Upper lobe of left lung (tissue), 6 donors: ENCODE results near the gene KRT76. TPM values are rescaled to one million over a fixed set of nuclear protein-coding genes. Genes with fewer than 3 reads are reported as not detected.

Source experiments
- ATAC-seq, 2 donors: fragments of 200-7000 bp; cut with Tn5 transposase; one replicate each; pipeline ENCODE4 v1.9.1; 2022; ENCODE audit warnings: mild to moderate bottlenecking in 2 of 2, moderate library complexity in 2 of 2; ENCODE audit not compliant: low FRiP score in 2 of 2
- DNase-seq, 2 donors: peaks; one replicate each; pipeline ENCODE4 v3.0.0-alpha.2; 2019 to 2020
- H3K27ac ChIP-seq, 4 donors: fragments of 200-600 bp; sonication (generic); one replicate each; pipeline ENCODE4 v1.5.1; 2016 to 2019
- H3K27me3 ChIP-seq, 4 donors: fragments of 200-600 bp; sonication (generic); one replicate each; pipeline ENCODE4 v1.5.1; 2017 to 2019
- H3K36me3 ChIP-seq, 4 donors: fragments of 200-600 bp; sonication (generic); one replicate each; pipeline ENCODE4 v1.5.1; 2016 to 2019
- H3K4me1 ChIP-seq, 4 donors: fragments of 200-600 bp; sonication (generic); one replicate each; pipeline ENCODE4 v1.5.1; 2018 to 2019
- H3K4me3 ChIP-seq, 4 donors: fragments of 200-600 bp; sonication (generic); one replicate each; pipeline ENCODE4 v1.5.1; 2017 to 2019; ENCODE audit warnings: mild to moderate bottlenecking in 2 of 4, moderate library complexity in 1 of 4
- H3K9me3 ChIP-seq, 4 donors: fragments of 200-600 bp; sonication (generic); one replicate each; pipeline ENCODE4 v1.5.1; 2018 to 2019
- EP300 ChIP-seq, 4 donors: sonication (generic); formaldehyde crosslinking; IDR thresholded peaks; one replicate each; pipeline ENCODE4 v1.5.1; 2017; ENCODE audit warnings: antibody characterized with exemption in 4 of 4, control low read depth in 2 of 4
- POLR2A ChIP-seq, 4 donors: fragments of 450-650 bp; IDR thresholded peaks; one replicate each; pipeline ENCODE4 v1.5.1; 2016 to 2017; ENCODE audit warnings: antibody characterized with exemption in 4 of 4, mild to moderate bottlenecking in 2 of 4
- POLR2AphosphoS5 ChIP-seq, 2 donors: sonication (generic); formaldehyde crosslinking; IDR thresholded peaks; one replicate each; pipeline ENCODE4 v1.5.1; 2017; ENCODE audit warnings: antibody characterized with exemption in 2 of 2
- WGBS, 2 donors: methylation state at CpG; one replicate each; pipeline ENCODE4 v1.1.5; 2017 to 2018; 5-methylcytosine and 5-hydroxymethylcytosine counted together
- total RNA-seq, 6 donors: library from RNA; depleted of rRNA in 4 of 6; stranded (reverse); fragments of >200 nt in 4 of 6; gene quantifications; one replicate each; pipeline versions ENCODE4 v1.1.0 to v1.2.1, GENCODE V29; 2016 to 2021
- TF ChIP-seq, protein P1 (sequence below), 6 experiments: fragments of 450-650 bp in 4 of 6; fragments of 200-600 bp in 2 of 6; sonication (generic) in 2 of 6; IDR thresholded peaks; one replicate each; pipeline ENCODE4 v1.5.1; 2016 to 2019; ENCODE audit warnings: antibody characterized with exemption in 6 of 6
- donor health status: DM: no; HTN: no; CAD: no; lungs with moderate emphysema.
- donor health status: DM: no; HTN: yes; CAD: no; lungs with severe emphysema.

The KRT76 gene
- total RNA-seq, 6 donors from 2014 or later: not detected

DNA sequence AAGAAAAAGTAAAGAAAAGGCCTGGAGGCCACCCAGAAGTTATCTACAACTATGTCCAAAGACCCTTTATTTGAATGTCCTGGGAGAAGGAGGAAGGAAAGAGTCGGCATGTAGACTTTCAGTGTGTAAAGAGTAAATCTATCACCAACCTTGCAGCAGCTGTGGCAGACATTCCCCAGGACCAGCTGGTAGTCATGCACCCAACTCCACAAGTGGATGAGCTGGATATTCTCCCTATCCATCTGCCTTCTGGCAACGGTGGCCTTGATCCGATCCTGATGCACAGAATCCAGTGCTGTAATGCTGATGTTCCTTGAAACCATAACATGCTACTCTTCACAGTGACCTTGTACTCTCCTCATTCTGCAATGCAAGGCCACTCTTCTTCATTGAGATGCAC is 27.3 kb downstream of the KRT76 start:
- DNase-seq (no peak), ATAC-seq (no peak)
- Histone ChIP-seq H3K4me3 (no peak overlapping the region), H3K4me1 (no peaks in the 10 kb centered on the region), H3K36me3 (no peaks in the 10 kb centered on the region), H3K27me3 (no peaks in the 10 kb centered on the region), H3K9me3 (no peaks in the 10 kb centered on the region), H3K27ac (no peak overlapping the region)
- TF ChIP-seq EP300 (IDR thresholded peaks at IDR 0.05) (no peak), POLR2A (IDR thresholded peaks at IDR 0.05) (no peak), POLR2AphosphoS5 (IDR thresholded peaks at IDR 0.05) (no peak)
- TF ChIP-seq, protein P1, sequence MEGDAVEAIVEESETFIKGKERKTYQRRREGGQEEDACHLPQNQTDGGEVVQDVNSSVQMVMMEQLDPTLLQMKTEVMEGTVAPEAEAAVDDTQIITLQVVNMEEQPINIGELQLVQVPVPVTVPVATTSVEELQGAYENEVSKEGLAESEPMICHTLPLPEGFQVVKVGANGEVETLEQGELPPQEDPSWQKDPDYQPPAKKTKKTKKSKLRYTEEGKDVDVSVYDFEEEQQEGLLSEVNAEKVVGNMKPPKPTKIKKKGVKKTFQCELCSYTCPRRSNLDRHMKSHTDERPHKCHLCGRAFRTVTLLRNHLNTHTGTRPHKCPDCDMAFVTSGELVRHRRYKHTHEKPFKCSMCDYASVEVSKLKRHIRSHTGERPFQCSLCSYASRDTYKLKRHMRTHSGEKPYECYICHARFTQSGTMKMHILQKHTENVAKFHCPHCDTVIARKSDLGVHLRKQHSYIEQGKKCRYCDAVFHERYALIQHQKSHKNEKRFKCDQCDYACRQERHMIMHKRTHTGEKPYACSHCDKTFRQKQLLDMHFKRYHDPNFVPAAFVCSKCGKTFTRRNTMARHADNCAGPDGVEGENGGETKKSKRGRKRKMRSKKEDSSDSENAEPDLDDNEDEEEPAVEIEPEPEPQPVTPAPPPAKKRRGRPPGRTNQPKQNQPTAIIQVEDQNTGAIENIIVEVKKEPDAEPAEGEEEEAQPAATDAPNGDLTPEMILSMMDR (IDR thresholded peaks at IDR 0.05): no peak
- 75 to 91% methylated on average over 3 of the region's 3 CpGs for WGBS, 2 donors

- Histone ChIP-seq H3K4me3 (no peak overlapping the region), H3K4me1 (no peaks in the 10 kb centered on the region), H3K36me3 (no peaks in the 10 kb centered on the region), H3K27ac (no peak overlapping the region), H3K27me3 (no peaks in the 10 kb centered on the region), H3K9me3 (no peaks in the 10 kb centered on the region)
- DNase-seq (no peak), ATAC-seq (no peak)
- WGBS, 2 donors: 58 to 65% methylated on average over 14 of the region's 14 CpGs
- no peak for TF ChIP-seq EP300 (IDR thresholded peaks at IDR 0.05)
- no peak for TF ChIP-seq POLR2AphosphoS5 (IDR thresholded peaks at IDR 0.05)
- TF ChIP-seq POLR2A (IDR thresholded peaks at IDR 0.05): no peak
These were observed 28.6 kb downstream of the KRT76 start for GRCh38 chr12:52748578-52748977.

DNA sequence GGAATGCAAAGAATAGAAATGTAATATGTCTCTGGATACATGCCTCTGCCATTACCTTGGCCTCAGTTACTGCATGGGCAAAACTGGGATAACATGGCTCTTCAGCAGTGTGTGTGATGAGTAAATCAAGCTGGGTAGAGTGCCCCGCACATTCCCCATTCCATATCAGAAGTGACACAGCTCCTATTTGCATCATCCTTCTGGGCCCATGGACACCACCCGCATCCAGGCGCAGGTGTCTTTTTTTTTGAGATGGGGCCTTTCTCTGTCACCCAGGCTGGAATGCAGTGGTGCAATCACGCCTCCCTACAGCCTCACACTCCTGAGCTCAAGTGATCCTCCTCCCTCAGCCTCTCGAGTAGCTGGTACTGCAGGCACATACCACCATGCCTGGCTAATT is 31.6 kb downstream of the KRT76 start:
- DNase-seq (no peak), ATAC-seq (no peak)
- Histone ChIP-seq H3K27ac (no peak overlapping the region), H3K4me1 (no peaks in the 10 kb centered on the region), H3K4me3 (no peak overlapping the region), H3K36me3 (no peaks in the 10 kb centered on the region), H3K9me3 (no peaks in the 10 kb centered on the region), H3K27me3 (no peaks in the 10 kb centered on the region)
- no peak for TF ChIP-seq POLR2AphosphoS5 (IDR thresholded peaks at IDR 0.05)
- TF ChIP-seq, protein P1 (IDR thresholded peaks at IDR 0.05): no peak
- TF ChIP-seq POLR2A (IDR thresholded peaks at IDR 0.05): no peak
- TF ChIP-seq EP300 (IDR thresholded peaks at IDR 0.05): no peak
- 81 to 82% methylated on average over 5 of the region's 5 CpGs for WGBS, 2 donors

- ATAC-seq: no peak
These were observed 32.5 kb downstream of the KRT76 start for GRCh38 chr12:52744493-52745156.

GRCh38 chr12:52742822-52743457 is 34.2 kb downstream of the KRT76 start:
- H3K4me1 ChIP-seq: no peaks in the 10 kb centered on the region
- DNase-seq: no peak
- no peaks in the 10 kb centered on the region for H3K36me3 ChIP-seq
- 79 to 91% methylated on average over 3 of the region's 3 CpGs for WGBS, 2 donors
- no peak overlapping the region for H3K27ac ChIP-seq
- TF ChIP-seq POLR2AphosphoS5 (IDR thresholded peaks at IDR 0.05): no peak
- no peak for TF ChIP-seq POLR2A (IDR thresholded peaks at IDR 0.05)
- TF ChIP-seq, protein P1 (IDR thresholded peaks at IDR 0.05): no peak
- no peak for TF ChIP-seq EP300 (IDR thresholded peaks at IDR 0.05)
- H3K4me3 ChIP-seq: no peak overlapping the region
- no peak for ATAC-seq
- no peaks in the 10 kb centered on the region for H3K27me3 ChIP-seq
- no peaks in the 10 kb centered on the region for H3K9me3 ChIP-seq

More at GRCh38 chr12:52744493-52745156, 32.5 kb downstream of the KRT76 start:
- TF ChIP-seq POLR2AphosphoS5 (IDR thresholded peaks at IDR 0.05): no peak
- TF ChIP-seq, protein P1 (IDR thresholded peaks at IDR 0.05): no peak
- TF ChIP-seq POLR2A (IDR thresholded peaks at IDR 0.05): no peak
- TF ChIP-seq EP300 (IDR thresholded peaks at IDR 0.05): no peak
- Histone ChIP-seq H3K27me3 (no peaks in the 10 kb centered on the region), H3K27ac (no peak overlapping the region), H3K4me1 (no peaks in the 10 kb centered on the region), H3K36me3 (no peaks in the 10 kb centered on the region), H3K9me3 (no peaks in the 10 kb centered on the region), H3K4me3 (no peak overlapping the region)
- no peak for DNase-seq
- 89% methylated on average over 1 of the region's 1 CpG; no CpG with 5 or more reads in 1 of the 2 donors for WGBS, 2 donors
